GM23338 (cell line): ENCODE data around the gene WWOX. TPM values are rescaled to one million over a fixed set of nuclear protein-coding genes. Genes with fewer than 3 reads are reported as not detected.

ENCODE experiments used
- ATAC-seq: fragments of 200-7000 bp; cut with Tn5 transposase; 3 replicates; pipeline ENCODE4 v1.9.1; 2020
- DNase-seq: peaks from one replicate; pipeline ENCODE4 v3.0.0-alpha.2; 2015; ENCODE audit warnings: low spot score
- H2AFZ ChIP-seq: fragments of 200-600 bp; sonication (generic); 2 replicates; pipeline ENCODE4 v1.8.0; 2016; ENCODE audit warnings: antibody characterized with exemption, mild to moderate bottlenecking, moderate library complexity
- H3F3A ChIP-seq: fragments of 200-600 bp; sonication (generic); replicated peaks from 2 replicates; pipeline ENCODE4 v1.8.0; 2017; ENCODE audit warnings: antibody characterized with exemption, mixed run types, low read depth
- H3K27ac ChIP-seq: fragments of 200-600 bp; sonication (generic); 2 replicates; pipeline ENCODE4 v1.6.1; 2016; ENCODE audit warnings: low read depth
- H3K27me3 ChIP-seq: fragments of 200-600 bp; sonication (generic); 2 replicates; pipeline ENCODE4 v1.8.0; 2016; ENCODE audit warnings: mild to moderate bottlenecking, mixed run types, moderate library complexity; ENCODE audit not compliant: insufficient read depth
- H3K36me3 ChIP-seq: fragments of 200-600 bp; sonication (generic); 2 replicates; pipeline ENCODE4 v1.8.0; 2016; ENCODE audit warnings: mild to moderate bottlenecking; ENCODE audit not compliant: insufficient read depth
- H3K4me1 ChIP-seq: fragments of 200-600 bp; sonication (generic); 2 replicates; pipeline ENCODE4 v1.8.0; 2016; ENCODE audit warnings: mild to moderate bottlenecking, moderate library complexity; ENCODE audit not compliant: insufficient read depth
- H3K4me2 ChIP-seq: fragments of 200-600 bp; sonication (generic); 2 replicates; pipeline ENCODE4 v1.7.1; 2017; ENCODE audit warnings: mixed run types
- H3K4me3 ChIP-seq: fragments of 200-600 bp; sonication (generic); 2 replicates; pipeline ENCODE4 v1.6.1; 2016; ENCODE audit warnings: mixed run types
- H3K79me2 ChIP-seq: fragments of 200-600 bp; sonication (generic); replicated peaks from 2 replicates; pipeline ENCODE4 v1.8.0; 2017; ENCODE audit warnings: mild to moderate bottlenecking; ENCODE audit not compliant: insufficient read depth
- H3K9me2 ChIP-seq: fragments of 200-600 bp; sonication (generic); 2 replicates; pipeline ENCODE4 v1.8.0; 2017; ENCODE audit not compliant: insufficient read depth
- H4K20me1 ChIP-seq: fragments of 200-600 bp; sonication (generic); replicated peaks from 2 replicates; pipeline ENCODE4 v1.8.0; 2017; ENCODE audit warnings: mild to moderate bottlenecking; ENCODE audit not compliant: insufficient read depth
- H3K27ac Mint-ChIP-seq: 2 replicates; pipeline ENCODE4 v1.8.0; 2020; ENCODE audit warnings: inconsistent platforms, mild to moderate bottlenecking, moderate library complexity, mixed read lengths
- H3K27me3 Mint-ChIP-seq: 3 replicates; pipeline ENCODE4 v1.8.0; 2022; ENCODE audit warnings: low read depth, mild to moderate bottlenecking, moderate library complexity, mixed read lengths, inconsistent platforms; ENCODE audit not compliant: insufficient read depth, poor library complexity
- H3K36me3 Mint-ChIP-seq: 3 replicates; pipeline ENCODE4 v1.8.0; 2021; ENCODE audit warnings: low read depth, mild to moderate bottlenecking, inconsistent platforms, moderate library complexity, mixed read lengths
- H3K4me1 Mint-ChIP-seq: 3 replicates; pipeline ENCODE4 v1.8.0; 2020; ENCODE audit warnings: mild to moderate bottlenecking, inconsistent platforms, mixed read lengths
- H3K4me3 Mint-ChIP-seq: 3 replicates; pipeline ENCODE4 v1.8.0; 2021; ENCODE audit warnings: moderate library complexity, mild to moderate bottlenecking, inconsistent platforms, mixed read lengths
- H3K9me3 Mint-ChIP-seq: 3 replicates; pipeline ENCODE4 v1.8.0; 2020; ENCODE audit warnings: moderate library complexity, mild to moderate bottlenecking, inconsistent platforms, mixed read lengths
- CREB1 ChIP-seq: fragments of 250-450 bp; sonication (Bioruptor Pico); IDR thresholded peaks from 2 replicates; pipeline ENCODE4 v1.5.0; 2020; ENCODE audit warnings: low read depth, mild to moderate bottlenecking, moderate library complexity
- EZH2 ChIP-seq: fragments of 200-600 bp; sonication (generic); IDR thresholded peaks from one replicate; pipeline ENCODE4 v1.8.0; 2017; ENCODE audit warnings: antibody characterized with exemption, mild to moderate bottlenecking, low read depth; ENCODE audit not compliant: unreplicated experiment
- EZH2phosphoT487 ChIP-seq: fragments of 200-600 bp; sonication (generic); IDR thresholded peaks from one replicate; pipeline ENCODE4 v1.8.1; 2018; ENCODE audit warnings: antibody characterized with exemption; ENCODE audit not compliant: unreplicated experiment
- JUNB ChIP-seq: IDR thresholded peaks from one replicate; pipeline ENCODE4 v1.6.1; 2016; ENCODE audit warnings: antibody characterized with exemption; ENCODE audit not compliant: unreplicated experiment
- NANOG ChIP-seq: IDR thresholded peaks from 2 replicates; pipeline ENCODE4 v1.6.1; 2016; ENCODE audit warnings: antibody characterized with exemption, borderline replicate concordance
- POLR2AphosphoS5 ChIP-seq: IDR thresholded peaks from 2 replicates; pipeline ENCODE4 v1.6.1; 2016; ENCODE audit warnings: antibody characterized with exemption, low read depth
- STAT1 ChIP-seq: IDR thresholded peaks from one replicate; pipeline ENCODE4 v1.6.1; 2016; ENCODE audit warnings: antibody characterized with exemption; ENCODE audit not compliant: unreplicated experiment
- ZNF114 ChIP-seq: fragments of 250-450 bp; sonication (Bioruptor Pico); IDR thresholded peaks from 2 replicates; pipeline ENCODE4 v1.5.0; 2020; ENCODE audit warnings: mild to moderate bottlenecking, moderate library complexity
- ZNF331 ChIP-seq: fragments of 250-450 bp; sonication (Bioruptor Pico); IDR thresholded peaks from 2 replicates; pipeline ENCODE4 v1.5.0; 2020; ENCODE audit warnings: low read depth, mild to moderate bottlenecking, moderate library complexity
- polyA plus RNA-seq: library from polyadenylated mRNA; unstranded; fragments of >200 nt; fragmentation: Nextera tagmentation; extraction: Ambion mirVana; gene quantifications from 2 replicates; pipeline ENCODE4 v1.2.1, GENCODE V29; 2016
- total RNA-seq: library from RNA; depleted of rRNA; stranded (reverse); fragments of >200 nt; shearing (Covaris generic); gene quantifications from 2 replicates; pipeline ENCODE4 v1.2.3, GENCODE V29; 2014
- TF ChIP-seq, protein P1 (sequence below): fragments of 250-450 bp; sonication (Bioruptor Pico); IDR thresholded peaks from 2 replicates; pipeline ENCODE4 v1.5.0; 2020; ENCODE audit warnings: mild to moderate bottlenecking, moderate library complexity
- TF ChIP-seq, protein P2 (sequence below): IDR thresholded peaks from one replicate; pipeline ENCODE4 v1.6.1; 2018; ENCODE audit warnings: antibody characterized with exemption; ENCODE audit not compliant: unreplicated experiment
- TF ChIP-seq, protein P3 (sequence below), 2 experiments: fragments of 200-600 bp in 1 of 2; sonication (generic) in 1 of 2; conservative IDR thresholded peaks; 2 replicates each; pipeline versions ENCODE4 v1.5.1 to v1.6.1; 2016 to 2017; ENCODE audit warnings: antibody characterized with exemption in 2 of 2, low read depth in 2 of 2, mild to moderate bottlenecking in 2 of 2, moderate library complexity in 1 of 2
- TF ChIP-seq, protein P4 (sequence below): IDR thresholded peaks from 2 replicates; pipeline ENCODE4 v1.6.1; 2016; ENCODE audit warnings: antibody characterized with exemption

The WWOX gene
- total and polyA plus RNA-seq, 2 experiments from 2014 or later = 10.0 to 19.3 TPM

DNA sequence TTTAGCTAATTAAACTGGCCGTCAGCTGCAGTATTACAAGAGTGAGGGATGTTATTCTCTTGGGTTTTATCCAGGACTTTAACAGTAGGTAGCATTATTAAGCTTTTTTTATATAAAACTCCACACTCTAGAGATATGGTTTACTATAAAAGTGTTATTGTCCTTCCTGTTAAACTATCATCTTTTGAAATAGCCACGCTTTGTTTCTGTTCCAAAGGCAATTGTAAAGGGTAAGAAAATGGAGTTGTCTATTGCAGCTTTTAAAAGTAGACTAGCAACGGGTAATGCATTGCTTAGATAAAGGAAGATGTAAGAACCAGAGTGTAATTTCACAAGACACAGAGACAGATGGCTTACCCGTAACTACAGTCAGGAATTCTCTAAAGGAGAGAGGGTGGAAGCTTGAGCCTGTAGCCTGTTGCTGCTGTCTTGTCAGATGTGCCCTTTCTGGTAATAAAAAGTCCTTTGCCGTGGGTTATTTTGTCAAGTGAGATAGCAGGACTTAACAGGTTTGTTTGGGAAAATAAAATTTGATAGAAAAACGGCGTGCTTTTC lies 56.4 kb downstream of the WWOX start:
- H3K36me3 Mint-ChIP-seq = peaks cover 3% of the 10 kb centered on the region; the same call in 1 of the 3 replicates
- no peak overlapping the region for H3K27ac ChIP-seq
- no peak overlapping the region for H3K4me3 ChIP-seq
- no peak for ATAC-seq
- H3K27me3 ChIP-seq = no peaks in the 10 kb centered on the region
- H2AFZ ChIP-seq = no peak overlapping the region
- no peaks in the 10 kb centered on the region for H3K36me3 ChIP-seq
- H4K20me1 ChIP-seq = no peaks in the 10 kb centered on the region
- H3K4me2 ChIP-seq = no peak overlapping the region
- no peaks in the 10 kb centered on the region for H3F3A ChIP-seq
- H3K9me2 ChIP-seq = no peaks in the 10 kb centered on the region; the same call in 1 of the 2 replicates
- TF ChIP-seq ZNF331 (CRISPR knock-in tag) (no peak), JUNB (no peak), EZH2 (no peak), ZNF114 (no peak), POLR2AphosphoS5 (no peak), NANOG (no peak), CREB1 (CRISPR knock-in tag) (no peak), EZH2phosphoT487 (no peak), STAT1 (no peak)
- TF ChIP-seq, protein P1, sequence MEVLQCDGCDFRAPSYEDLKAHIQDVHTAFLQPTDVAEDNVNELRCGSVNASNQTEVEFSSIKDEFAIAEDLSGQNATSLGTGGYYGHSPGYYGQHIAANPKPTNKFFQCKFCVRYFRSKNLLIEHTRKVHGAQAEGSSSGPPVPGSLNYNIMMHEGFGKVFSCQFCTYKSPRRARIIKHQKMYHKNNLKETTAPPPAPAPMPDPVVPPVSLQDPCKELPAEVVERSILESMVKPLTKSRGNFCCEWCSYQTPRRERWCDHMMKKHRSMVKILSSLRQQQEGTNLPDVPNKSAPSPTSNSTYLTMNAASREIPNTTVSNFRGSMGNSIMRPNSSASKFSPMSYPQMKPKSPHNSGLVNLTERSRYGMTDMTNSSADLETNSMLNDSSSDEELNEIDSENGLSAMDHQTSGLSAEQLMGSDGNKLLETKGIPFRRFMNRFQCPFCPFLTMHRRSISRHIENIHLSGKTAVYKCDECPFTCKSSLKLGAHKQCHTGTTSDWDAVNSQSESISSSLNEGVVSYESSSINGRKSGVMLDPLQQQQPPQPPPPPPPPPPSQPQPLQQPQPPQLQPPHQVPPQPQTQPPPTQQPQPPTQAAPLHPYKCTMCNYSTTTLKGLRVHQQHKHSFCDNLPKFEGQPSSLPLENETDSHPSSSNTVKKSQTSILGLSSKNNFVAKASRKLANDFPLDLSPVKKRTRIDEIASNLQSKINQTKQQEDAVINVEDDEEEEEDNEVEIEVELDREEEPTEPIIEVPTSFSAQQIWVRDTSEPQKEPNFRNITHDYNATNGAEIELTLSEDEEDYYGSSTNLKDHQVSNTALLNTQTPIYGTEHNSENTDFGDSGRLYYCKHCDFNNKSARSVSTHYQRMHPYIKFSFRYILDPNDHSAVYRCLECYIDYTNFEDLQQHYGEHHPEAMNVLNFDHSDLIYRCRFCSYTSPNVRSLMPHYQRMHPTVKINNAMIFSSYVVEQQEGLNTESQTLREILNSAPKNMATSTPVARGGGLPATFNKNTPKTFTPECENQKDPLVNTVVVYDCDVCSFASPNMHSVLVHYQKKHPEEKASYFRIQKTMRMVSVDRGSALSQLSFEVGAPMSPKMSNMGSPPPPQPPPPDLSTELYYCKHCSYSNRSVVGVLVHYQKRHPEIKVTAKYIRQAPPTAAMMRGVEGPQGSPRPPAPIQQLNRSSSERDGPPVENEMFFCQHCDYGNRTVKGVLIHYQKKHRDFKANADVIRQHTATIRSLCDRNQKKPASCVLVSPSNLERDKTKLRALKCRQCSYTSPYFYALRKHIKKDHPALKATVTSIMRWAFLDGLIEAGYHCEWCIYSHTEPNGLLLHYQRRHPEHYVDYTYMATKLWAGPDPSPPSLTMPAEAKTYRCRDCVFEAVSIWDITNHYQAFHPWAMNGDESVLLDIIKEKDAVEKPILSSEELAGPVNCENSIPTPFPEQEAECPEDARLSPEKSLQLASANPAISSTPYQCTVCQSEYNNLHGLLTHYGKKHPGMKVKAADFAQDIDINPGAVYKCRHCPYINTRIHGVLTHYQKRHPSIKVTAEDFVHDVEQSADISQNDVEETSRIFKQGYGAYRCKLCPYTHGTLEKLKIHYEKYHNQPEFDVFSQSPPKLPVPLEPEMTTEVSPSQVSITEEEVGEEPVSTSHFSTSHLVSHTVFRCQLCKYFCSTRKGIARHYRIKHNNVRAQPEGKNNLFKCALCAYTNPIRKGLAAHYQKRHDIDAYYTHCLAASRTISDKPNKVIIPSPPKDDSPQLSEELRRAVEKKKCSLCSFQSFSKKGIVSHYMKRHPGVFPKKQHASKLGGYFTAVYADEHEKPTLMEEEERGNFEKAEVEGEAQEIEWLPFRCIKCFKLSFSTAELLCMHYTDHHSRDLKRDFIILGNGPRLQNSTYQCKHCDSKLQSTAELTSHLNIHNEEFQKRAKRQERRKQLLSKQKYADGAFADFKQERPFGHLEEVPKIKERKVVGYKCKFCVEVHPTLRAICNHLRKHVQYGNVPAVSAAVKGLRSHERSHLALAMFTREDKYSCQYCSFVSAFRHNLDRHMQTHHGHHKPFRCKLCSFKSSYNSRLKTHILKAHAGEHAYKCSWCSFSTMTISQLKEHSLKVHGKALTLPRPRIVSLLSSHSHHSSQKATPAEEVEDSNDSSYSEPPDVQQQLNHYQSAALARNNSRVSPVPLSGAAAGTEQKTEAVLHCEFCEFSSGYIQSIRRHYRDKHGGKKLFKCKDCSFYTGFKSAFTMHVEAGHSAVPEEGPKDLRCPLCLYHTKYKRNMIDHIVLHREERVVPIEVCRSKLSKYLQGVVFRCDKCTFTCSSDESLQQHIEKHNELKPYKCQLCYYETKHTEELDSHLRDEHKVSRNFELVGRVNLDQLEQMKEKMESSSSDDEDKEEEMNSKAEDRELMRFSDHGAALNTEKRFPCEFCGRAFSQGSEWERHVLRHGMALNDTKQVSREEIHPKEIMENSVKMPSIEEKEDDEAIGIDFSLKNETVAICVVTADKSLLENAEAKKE (CRISPR knock-in tag) = no peak
- TF ChIP-seq, protein P2, sequence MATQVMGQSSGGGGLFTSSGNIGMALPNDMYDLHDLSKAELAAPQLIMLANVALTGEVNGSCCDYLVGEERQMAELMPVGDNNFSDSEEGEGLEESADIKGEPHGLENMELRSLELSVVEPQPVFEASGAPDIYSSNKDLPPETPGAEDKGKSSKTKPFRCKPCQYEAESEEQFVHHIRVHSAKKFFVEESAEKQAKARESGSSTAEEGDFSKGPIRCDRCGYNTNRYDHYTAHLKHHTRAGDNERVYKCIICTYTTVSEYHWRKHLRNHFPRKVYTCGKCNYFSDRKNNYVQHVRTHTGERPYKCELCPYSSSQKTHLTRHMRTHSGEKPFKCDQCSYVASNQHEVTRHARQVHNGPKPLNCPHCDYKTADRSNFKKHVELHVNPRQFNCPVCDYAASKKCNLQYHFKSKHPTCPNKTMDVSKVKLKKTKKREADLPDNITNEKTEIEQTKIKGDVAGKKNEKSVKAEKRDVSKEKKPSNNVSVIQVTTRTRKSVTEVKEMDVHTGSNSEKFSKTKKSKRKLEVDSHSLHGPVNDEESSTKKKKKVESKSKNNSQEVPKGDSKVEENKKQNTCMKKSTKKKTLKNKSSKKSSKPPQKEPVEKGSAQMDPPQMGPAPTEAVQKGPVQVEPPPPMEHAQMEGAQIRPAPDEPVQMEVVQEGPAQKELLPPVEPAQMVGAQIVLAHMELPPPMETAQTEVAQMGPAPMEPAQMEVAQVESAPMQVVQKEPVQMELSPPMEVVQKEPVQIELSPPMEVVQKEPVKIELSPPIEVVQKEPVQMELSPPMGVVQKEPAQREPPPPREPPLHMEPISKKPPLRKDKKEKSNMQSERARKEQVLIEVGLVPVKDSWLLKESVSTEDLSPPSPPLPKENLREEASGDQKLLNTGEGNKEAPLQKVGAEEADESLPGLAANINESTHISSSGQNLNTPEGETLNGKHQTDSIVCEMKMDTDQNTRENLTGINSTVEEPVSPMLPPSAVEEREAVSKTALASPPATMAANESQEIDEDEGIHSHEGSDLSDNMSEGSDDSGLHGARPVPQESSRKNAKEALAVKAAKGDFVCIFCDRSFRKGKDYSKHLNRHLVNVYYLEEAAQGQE = no peak
- TF ChIP-seq, protein P3, sequence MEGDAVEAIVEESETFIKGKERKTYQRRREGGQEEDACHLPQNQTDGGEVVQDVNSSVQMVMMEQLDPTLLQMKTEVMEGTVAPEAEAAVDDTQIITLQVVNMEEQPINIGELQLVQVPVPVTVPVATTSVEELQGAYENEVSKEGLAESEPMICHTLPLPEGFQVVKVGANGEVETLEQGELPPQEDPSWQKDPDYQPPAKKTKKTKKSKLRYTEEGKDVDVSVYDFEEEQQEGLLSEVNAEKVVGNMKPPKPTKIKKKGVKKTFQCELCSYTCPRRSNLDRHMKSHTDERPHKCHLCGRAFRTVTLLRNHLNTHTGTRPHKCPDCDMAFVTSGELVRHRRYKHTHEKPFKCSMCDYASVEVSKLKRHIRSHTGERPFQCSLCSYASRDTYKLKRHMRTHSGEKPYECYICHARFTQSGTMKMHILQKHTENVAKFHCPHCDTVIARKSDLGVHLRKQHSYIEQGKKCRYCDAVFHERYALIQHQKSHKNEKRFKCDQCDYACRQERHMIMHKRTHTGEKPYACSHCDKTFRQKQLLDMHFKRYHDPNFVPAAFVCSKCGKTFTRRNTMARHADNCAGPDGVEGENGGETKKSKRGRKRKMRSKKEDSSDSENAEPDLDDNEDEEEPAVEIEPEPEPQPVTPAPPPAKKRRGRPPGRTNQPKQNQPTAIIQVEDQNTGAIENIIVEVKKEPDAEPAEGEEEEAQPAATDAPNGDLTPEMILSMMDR (conservative IDR thresholded peaks at IDR 0.05; ENCODE audit: low read depth in 2 of 2) = no peak
- TF ChIP-seq, protein P4, sequence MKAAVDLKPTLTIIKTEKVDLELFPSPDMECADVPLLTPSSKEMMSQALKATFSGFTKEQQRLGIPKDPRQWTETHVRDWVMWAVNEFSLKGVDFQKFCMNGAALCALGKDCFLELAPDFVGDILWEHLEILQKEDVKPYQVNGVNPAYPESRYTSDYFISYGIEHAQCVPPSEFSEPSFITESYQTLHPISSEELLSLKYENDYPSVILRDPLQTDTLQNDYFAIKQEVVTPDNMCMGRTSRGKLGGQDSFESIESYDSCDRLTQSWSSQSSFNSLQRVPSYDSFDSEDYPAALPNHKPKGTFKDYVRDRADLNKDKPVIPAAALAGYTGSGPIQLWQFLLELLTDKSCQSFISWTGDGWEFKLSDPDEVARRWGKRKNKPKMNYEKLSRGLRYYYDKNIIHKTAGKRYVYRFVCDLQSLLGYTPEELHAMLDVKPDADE = no peak
- no peaks in the 10 kb centered on the region for H3K4me1 ChIP-seq
- H3K79me2 ChIP-seq = no peaks in the 10 kb centered on the region
- H3K9me3 Mint-ChIP-seq = peaks cover 4% of the 10 kb centered on the region; the same call in 1 of the 3 replicates
- no peaks in the 10 kb centered on the region for H3K4me1 Mint-ChIP-seq
- no peak overlapping the region for H3K27ac Mint-ChIP-seq
- H3K27me3 Mint-ChIP-seq = peaks cover 1% of the 10 kb centered on the region
- no peak overlapping the region for H3K4me3 Mint-ChIP-seq
- no peak for DNase-seq
